ENCODE results near the gene CD4.

The CD4 gene

DNA sequence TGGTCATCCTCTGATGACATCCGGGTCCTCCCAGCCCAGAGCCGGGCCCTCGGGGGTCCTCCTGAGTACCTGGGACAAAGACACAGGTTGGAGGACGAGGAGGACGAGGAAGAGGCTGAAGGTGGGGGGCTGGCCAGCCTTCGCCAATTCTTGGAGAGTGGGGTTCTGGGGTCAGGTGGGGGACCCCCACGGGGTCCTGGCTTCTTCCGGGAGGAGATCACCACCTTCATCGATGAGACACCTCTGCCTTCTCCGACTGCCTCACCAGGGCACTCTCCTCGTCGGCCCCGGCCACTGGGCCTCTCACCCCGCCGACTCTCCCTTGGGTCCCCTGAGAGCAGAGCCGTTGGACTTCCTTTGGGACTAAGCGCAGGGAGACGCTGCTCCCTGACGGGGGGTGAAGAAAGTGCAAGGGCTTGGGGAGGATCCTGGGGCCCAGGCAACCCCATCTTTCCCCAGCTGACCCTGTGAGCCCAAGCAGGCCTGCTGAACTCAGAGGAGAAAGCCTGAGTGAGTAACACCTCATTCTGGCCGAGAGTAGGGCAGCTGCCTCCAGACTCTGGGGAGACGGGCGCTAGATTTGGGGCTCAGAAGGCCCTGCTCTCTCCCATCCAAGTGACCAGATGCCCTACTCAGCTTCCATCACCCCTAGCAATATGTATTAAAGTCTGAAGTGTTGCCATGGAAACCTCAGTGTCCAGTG lies 37.6 kb downstream of the CD4 start:
- H3K36me3 ChIP-seq (ENCODE audit: insufficient read depth, low read depth, low read length): peaks cover 20% of the 10 kb centered on the region
- no peaks in the 10 kb centered on the region for H3K9me3 ChIP-seq (ENCODE audit: insufficient read depth, low read depth, low read length)
- peak overlapping the region; percentile 57; the same call in 1 of the 2 replicates for H3K4me3 ChIP-seq (ENCODE audit: low read length)
- peak overlapping the region; percentile 59; the same call in 1 of the 2 replicates for H3K9ac ChIP-seq (ENCODE audit: low read depth, low read length)
- H3K4me1 ChIP-seq (ENCODE audit: insufficient read depth, low read length): peaks cover 22% of the 10 kb centered on the region; the same call in 1 of the 2 replicates
- H3K27me3 ChIP-seq (ENCODE audit: insufficient read depth, low read length): peaks cover 39% of the 10 kb centered on the region
- no peak overlapping the region for H3K27ac ChIP-seq (ENCODE audit: low read length)

DNA sequence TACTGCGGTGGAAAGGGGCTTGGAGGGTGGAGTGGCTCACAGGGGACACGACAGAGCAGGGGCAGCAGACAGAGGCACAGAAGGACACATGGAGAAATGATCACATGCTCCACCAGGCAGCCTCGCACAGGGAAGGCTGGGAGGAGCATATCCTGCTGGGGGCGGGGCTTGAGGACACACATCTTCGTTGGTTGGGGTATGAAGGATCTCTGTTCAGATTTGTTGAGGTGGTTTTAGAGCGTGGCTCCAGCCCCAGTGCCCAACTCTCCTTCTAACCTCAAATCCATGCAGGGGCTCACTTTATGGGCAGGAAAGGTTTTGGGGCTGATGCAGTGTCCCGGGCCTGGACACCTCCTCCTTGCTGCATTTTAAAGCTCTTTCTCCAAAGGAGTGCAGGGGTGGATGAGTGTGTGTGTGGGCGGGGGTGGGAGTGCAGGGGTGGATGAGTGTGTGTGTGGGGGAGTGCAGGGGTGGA lies 38.1 kb downstream of the CD4 start:
- Histone ChIP-seq H3K4me1 (ENCODE audit: insufficient read depth, low read length) (peaks cover 16% of the 10 kb centered on the region; the same call in 1 of the 2 replicates), H3K27ac (ENCODE audit: low read length) (no peak overlapping the region), H3K9me3 (ENCODE audit: insufficient read depth, low read depth, low read length) (no peaks in the 10 kb centered on the region), H3K4me3 (ENCODE audit: low read length) (peak overlapping the region; percentile 57; the same call in 1 of the 2 replicates), H3K27me3 (ENCODE audit: insufficient read depth, low read length) (peaks cover 33% of the 10 kb centered on the region), H3K36me3 (ENCODE audit: insufficient read depth, low read depth, low read length) (peaks cover 26% of the 10 kb centered on the region), H3K9ac (ENCODE audit: low read depth, low read length) (peak overlapping the region; percentile 59; the same call in 1 of the 2 replicates)

DNA sequence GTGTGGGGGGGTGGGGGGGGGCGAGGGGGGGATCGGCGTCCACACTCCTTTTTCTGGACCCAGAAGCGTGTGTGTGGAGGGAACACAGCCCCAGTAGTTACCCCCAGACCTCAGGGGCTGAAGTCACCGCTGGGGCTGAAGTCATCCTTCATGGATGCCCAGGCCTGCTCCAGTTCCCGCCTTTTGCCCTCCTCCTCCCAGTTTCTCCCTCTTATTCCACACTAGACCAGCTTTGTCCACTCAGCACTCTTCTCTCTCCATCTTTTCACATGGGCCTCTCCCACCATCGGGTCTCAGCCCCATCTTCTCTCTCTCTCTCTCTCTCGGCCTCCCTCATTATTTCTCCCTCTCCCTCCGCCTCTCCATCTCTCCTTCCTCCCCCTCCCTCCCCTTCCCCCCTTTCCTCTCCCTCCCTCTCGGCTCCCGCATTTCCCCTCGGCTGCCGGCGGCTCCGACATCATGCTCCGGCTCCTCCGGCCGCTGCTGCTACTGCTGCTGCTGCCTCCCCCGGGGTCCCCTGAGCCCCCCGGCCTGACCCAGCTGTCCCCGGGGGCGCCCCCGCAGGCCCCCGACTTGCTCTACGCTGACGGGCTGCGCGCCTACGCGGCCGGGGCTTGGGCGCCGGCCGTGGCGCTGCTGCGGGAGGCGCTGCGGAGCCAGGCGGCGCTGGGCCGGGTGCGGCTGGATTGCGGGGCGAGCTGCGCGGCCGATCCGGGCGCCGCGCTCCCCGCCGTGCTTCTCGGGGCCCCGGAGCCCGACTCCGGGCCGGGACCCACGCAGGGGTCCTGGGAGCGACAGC lies 38.9 kb downstream of the CD4 start, which contains the start of gene P3H3:
TSS of gene P3H3 (plus strand) at position 426 of the 799 bp plus-strand sequence. CDS start at position 460, 34 bp downstream.
- Histone ChIP-seq H3K27me3 (ENCODE audit: insufficient read depth, low read length) (peaks cover 26% of the 10 kb centered on the region), H3K9me3 (ENCODE audit: insufficient read depth, low read depth, low read length) (no peaks in the 10 kb centered on the region), H3K9ac (ENCODE audit: low read depth, low read length) (peak within 1 kb of the TSS; percentile 94), H3K27ac (ENCODE audit: low read length) (peak within 1 kb of the TSS; percentile 78), H3K4me1 (ENCODE audit: insufficient read depth, low read length) (peaks cover 11% of the 10 kb centered on the region; the same call in 1 of the 2 replicates), H3K36me3 (ENCODE audit: insufficient read depth, low read depth, low read length) (peaks cover 28% of the 10 kb centered on the region), H3K4me3 (ENCODE audit: low read length) (peak within 1 kb of the TSS; percentile 95)

DNA sequence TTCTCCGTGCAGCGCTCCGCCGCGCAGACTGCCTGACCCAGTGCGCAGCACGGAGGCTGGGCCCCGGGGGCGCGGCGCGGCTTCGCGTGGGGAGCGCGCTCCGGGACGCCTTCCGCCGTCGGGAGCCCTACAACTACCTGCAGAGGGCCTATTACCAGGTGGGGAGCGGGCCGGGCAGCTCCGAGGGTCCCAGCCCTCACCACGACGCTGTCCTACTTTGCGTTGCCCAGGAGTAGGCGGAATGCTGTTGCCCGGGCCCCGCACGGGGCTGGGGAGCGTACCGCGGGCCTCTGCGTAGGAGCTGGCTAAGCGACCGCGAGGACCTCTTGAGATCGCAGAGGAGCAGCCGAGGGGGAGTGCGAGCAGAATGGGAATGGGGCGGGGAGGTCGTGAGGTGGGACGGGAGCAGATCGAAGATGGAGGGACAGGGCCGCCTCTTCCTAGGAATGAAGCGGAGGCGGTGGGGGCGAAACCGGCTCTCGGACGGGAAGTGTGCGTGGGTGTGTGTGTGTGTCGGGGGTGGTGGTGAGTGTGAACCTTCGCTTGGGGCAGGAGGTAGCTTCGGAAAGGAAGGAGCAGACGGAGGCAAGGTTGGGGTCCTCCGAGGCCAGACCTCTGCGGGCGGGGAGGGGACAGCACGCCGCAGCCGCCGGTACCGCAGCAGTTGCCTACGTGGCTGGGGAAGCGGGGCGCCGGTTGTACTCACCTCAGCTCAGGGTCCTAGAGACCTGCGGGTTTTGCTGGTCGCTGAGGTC lies 39.6 kb downstream of the CD4 start:
- H3K27ac ChIP-seq (ENCODE audit: low read length): peak overlapping the region; percentile 78
- H3K9ac ChIP-seq (ENCODE audit: low read depth, low read length): peak overlapping the region; percentile 94

DNA sequence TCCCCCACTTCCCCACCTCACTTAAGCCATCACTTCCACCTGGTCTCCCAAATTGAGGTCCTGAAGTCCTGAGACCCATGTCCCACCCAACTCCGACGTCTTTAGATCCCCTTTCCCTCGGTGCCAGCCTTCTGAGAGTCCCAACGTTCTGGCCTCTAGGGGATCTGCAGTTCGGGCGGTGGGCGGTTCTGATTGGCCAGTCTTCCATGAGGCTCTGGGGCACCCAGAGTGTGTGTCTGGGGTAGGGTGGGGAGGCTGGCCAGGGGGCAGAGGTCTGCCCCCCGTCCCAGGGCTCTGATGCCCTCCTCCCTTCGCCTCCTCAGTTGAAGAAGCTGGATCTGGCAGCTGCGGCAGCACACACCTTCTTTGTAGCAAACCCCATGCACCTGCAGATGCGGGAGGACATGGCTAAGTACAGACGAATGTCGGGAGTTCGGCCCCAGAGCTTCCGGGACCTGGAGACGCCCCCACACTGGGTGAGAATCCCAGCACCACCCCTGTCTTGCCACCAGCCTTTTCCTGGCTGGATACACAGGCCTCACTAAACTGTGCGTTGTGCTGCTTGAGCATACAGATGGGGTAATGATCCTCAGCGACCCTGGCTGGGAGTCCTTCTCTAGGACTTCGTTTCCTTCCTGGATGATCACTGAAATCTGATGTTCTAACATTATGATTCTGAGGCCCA lies 40.4 kb downstream of the CD4 start:
- H3K27ac ChIP-seq (ENCODE audit: low read length): no peak overlapping the region
- peaks cover 14% of the 10 kb centered on the region for H3K27me3 ChIP-seq (ENCODE audit: insufficient read depth, low read length)
- peaks cover 42% of the 10 kb centered on the region for H3K36me3 ChIP-seq (ENCODE audit: insufficient read depth, low read depth, low read length)
- peak overlapping the region; percentile 95 for H3K4me3 ChIP-seq (ENCODE audit: low read length)
- peak overlapping the region; percentile 94 for H3K9ac ChIP-seq (ENCODE audit: low read depth, low read length)
- peaks cover 10% of the 10 kb centered on the region; the same call in 1 of the 2 replicates for H3K4me1 ChIP-seq (ENCODE audit: insufficient read depth, low read length)
- no peaks in the 10 kb centered on the region for H3K9me3 ChIP-seq (ENCODE audit: insufficient read depth, low read depth, low read length)

More for the DNA sequence above, 39.6 kb downstream of the CD4 start:
- no peaks in the 10 kb centered on the region for H3K9me3 ChIP-seq (ENCODE audit: insufficient read depth, low read depth, low read length)
- H3K36me3 ChIP-seq (ENCODE audit: insufficient read depth, low read depth, low read length): peaks cover 36% of the 10 kb centered on the region
- H3K4me3 ChIP-seq (ENCODE audit: low read length): peak overlapping the region; percentile 95
- H3K4me1 ChIP-seq (ENCODE audit: insufficient read depth, low read length): peaks cover 10% of the 10 kb centered on the region; the same call in 1 of the 2 replicates
- H3K27me3 ChIP-seq (ENCODE audit: insufficient read depth, low read length): peaks cover 21% of the 10 kb centered on the region

DNA sequence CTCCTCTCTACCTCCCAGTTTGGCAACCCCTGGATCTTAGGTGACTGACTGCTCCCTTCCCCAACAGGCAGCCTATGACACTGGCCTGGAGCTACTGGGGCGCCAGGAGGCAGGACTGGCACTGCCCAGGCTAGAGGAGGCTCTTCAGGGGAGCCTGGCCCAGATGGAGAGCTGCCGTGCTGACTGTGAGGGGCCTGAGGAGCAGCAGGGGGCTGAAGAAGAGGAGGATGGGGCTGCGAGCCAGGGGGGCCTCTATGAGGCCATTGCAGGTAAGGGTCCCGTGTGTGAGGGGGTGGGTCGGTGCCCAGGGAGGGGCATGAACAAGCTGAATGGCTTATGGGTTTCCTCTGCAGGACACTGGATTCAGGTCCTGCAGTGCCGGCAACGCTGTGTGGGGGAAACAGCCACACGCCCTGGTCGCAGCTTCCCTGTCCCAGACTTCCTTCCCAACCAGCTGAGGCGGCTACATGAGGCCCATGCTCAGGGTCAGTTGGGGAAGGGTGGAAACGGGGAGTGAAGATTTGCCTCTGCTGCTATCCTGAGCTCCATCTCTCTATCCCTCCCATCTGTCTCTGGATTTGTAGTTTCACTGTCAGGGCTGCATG lies 41.1 kb downstream of the CD4 start:
- Histone ChIP-seq H3K27me3 (ENCODE audit: insufficient read depth, low read length) (peaks cover 7% of the 10 kb centered on the region), H3K36me3 (ENCODE audit: insufficient read depth, low read depth, low read length) (peaks cover 48% of the 10 kb centered on the region), H3K9ac (ENCODE audit: low read depth, low read length) (peak overlapping the region; percentile 94; the same call in 1 of the 2 replicates), H3K4me3 (ENCODE audit: low read length) (peak overlapping the region; percentile 95; the same call in 1 of the 2 replicates), H3K27ac (ENCODE audit: low read length) (no peak overlapping the region), H3K4me1 (ENCODE audit: insufficient read depth, low read length) (peaks cover 10% of the 10 kb centered on the region; the same call in 1 of the 2 replicates), H3K9me3 (ENCODE audit: insufficient read depth, low read depth, low read length) (no peaks in the 10 kb centered on the region)

DNA sequence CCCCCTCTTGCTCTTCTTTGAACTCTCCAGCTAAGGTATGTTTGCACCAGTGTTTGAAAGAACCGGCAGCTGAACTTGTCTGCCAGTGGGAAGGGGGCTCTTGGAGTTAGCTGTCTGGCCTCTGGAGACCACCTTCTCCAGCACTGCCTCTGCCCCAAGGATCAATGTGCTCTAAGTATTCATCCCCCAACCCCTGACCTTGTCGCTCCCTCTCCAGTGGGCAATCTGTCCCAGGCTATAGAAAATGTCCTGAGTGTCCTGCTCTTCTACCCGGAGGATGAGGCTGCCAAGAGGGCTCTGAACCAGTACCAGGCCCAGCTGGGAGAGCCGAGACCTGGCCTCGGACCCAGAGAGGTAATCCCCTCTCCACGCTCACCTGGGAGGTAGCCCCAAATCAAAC lies 41.7 kb downstream of the CD4 start:
- peaks cover 51% of the 10 kb centered on the region for H3K36me3 ChIP-seq (ENCODE audit: insufficient read depth, low read depth, low read length)
- H3K4me3 ChIP-seq (ENCODE audit: low read length): no peak overlapping the region
- H3K4me1 ChIP-seq (ENCODE audit: insufficient read depth, low read length): peaks cover 8% of the 10 kb centered on the region; the same call in 1 of the 2 replicates
- H3K9me3 ChIP-seq (ENCODE audit: insufficient read depth, low read depth, low read length): no peaks in the 10 kb centered on the region
- no peak overlapping the region for H3K27ac ChIP-seq (ENCODE audit: low read length)
- no peak overlapping the region for H3K9ac ChIP-seq (ENCODE audit: low read depth, low read length)
- peaks cover 6% of the 10 kb centered on the region; the same call in 1 of the 2 replicates for H3K27me3 ChIP-seq (ENCODE audit: insufficient read depth, low read length)

DNA sequence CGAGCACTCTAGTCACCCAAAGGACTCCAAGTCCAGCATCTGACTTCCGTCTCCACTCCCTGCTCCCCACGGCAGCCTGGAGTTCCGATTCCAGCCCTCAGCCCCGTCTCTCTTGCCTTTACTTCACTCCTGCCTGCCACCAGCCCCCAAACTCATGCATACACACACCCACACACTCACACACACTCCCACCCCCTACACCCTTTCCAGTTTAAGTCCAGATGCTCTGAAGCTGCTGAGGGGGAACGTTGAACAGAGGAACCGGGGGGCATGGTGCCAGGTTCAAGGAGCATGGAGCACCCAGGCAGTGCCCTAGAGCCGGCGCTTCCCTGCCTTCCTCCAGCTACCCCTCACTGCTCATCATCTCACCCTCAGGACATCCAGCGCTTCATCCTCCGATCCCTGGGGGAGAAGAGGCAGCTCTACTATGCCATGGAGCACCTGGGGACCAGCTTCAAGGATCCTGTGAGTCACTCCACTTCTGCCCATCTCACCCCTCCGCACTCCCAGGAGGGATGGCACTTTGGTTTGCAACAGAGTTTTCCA lies 42.2 kb downstream of the CD4 start:
- no peak overlapping the region for H3K4me3 ChIP-seq (ENCODE audit: low read length)
- H3K9me3 ChIP-seq (ENCODE audit: insufficient read depth, low read depth, low read length): no peaks in the 10 kb centered on the region
- H3K9ac ChIP-seq (ENCODE audit: low read depth, low read length): no peak overlapping the region
- peaks cover 7% of the 10 kb centered on the region; the same call in 1 of the 2 replicates for H3K4me1 ChIP-seq (ENCODE audit: insufficient read depth, low read length)
- H3K27ac ChIP-seq (ENCODE audit: low read length): no peak overlapping the region
- H3K27me3 ChIP-seq (ENCODE audit: insufficient read depth, low read length): 0 out of 2 replicates have a peak, but pooled peaks cover 1% of the 10 kb centered on the region
- H3K36me3 ChIP-seq (ENCODE audit: insufficient read depth, low read depth, low read length): peaks cover 56% of the 10 kb centered on the region

DNA sequence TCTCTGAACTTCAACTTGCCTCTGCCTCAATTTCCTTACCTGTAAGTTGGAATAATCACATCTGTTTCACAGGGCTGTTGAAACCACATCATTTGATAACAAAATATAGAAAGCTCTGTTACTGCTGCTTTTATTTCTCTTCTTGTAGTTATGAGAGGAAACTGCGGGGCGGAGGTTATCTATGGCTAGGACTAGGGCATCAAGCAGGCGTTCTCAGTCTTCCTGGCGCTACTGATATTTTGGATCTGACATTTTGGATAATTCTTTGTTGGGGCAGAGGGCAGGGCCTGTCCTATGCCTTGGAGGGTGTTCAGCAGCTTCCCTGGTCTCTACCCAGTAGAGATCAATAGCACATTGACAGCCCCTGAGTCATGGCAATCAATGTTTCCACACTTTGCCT lies 42.8 kb downstream of the CD4 start:
- no peaks in the 10 kb centered on the region for H3K9me3 ChIP-seq (ENCODE audit: insufficient read depth, low read depth, low read length)
- H3K9ac ChIP-seq (ENCODE audit: low read depth, low read length): no peak overlapping the region
- H3K27ac ChIP-seq (ENCODE audit: low read length): no peak overlapping the region
- no peak overlapping the region for H3K4me3 ChIP-seq (ENCODE audit: low read length)
- peaks cover 62% of the 10 kb centered on the region for H3K36me3 ChIP-seq (ENCODE audit: insufficient read depth, low read depth, low read length)
- peaks cover 5% of the 10 kb centered on the region; the same call in 1 of the 2 replicates for H3K4me1 ChIP-seq (ENCODE audit: insufficient read depth, low read length)
- H3K27me3 ChIP-seq (ENCODE audit: insufficient read depth, low read length): no peaks in the 10 kb centered on the region

DNA sequence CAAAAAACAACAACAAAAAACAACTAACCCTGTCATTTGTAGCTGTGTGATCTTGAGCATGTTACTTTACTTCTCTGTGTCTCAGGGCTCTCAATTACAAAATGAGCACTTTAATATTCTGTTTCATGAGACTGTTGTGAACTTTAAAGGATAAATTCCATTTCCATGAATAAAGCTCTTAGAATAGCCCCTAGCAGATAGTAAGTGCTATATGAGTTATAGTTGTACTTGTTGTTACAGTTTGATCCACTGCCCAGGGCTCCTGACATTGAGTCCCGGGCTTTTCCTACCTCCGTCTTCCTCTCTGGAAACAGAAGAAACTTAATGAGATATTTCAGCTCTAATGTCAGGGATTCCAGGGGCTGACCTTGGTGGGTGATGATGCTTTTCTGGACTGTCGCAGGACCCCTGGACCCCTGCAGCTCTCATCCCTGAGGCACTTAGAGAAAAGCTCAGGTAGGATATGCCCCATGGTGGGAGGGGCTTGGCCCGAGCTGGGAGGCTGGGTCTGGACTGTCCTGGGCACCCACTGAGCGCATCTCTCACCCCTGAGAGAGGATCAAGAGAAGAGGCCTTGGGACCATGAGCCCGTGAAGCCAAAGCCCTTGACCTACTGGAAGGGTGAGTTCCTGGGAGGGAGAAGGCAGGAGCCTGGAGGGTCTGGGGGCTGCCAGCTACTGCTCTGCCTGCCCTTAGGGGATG lies 44.0 kb downstream of the CD4 start:
- H3K9me3 ChIP-seq (ENCODE audit: insufficient read depth, low read depth, low read length): no peaks in the 10 kb centered on the region
- no peak overlapping the region for H3K27ac ChIP-seq (ENCODE audit: low read length)
- H3K27me3 ChIP-seq (ENCODE audit: insufficient read depth, low read length): no peaks in the 10 kb centered on the region
- H3K4me1 ChIP-seq (ENCODE audit: insufficient read depth, low read length): peaks cover 3% of the 10 kb centered on the region; the same call in 1 of the 2 replicates
- H3K36me3 ChIP-seq (ENCODE audit: insufficient read depth, low read depth, low read length): peaks cover 74% of the 10 kb centered on the region
- H3K4me3 ChIP-seq (ENCODE audit: low read length): no peak overlapping the region
- H3K9ac ChIP-seq (ENCODE audit: low read depth, low read length): no peak overlapping the region

All from iPS-20b (cell line).